Prostate gland (tissue), 2 donors: Measurements from ENCODE around the gene COMT. TPM values are rescaled to one million over a fixed set of nuclear protein-coding genes. Genes with fewer than 3 reads are reported as not detected.

Source experiments
- DNase-seq: peaks from one replicate; pipeline ENCODE4 v3.0.0-alpha.2; 2019; ENCODE audit warnings: low spot score
- H3K27ac ChIP-seq, 2 donors: fragments of 200-600 bp; sonication (generic); 2 replicates each; pipeline ENCODE4 v1.5.1; 2017 to 2019
- H3K27me3 ChIP-seq: fragments of 200-600 bp; sonication (generic); replicated peaks from 2 replicates; pipeline ENCODE4 v1.5.1; 2019; ENCODE audit not compliant: insufficient read depth
- H3K36me3 ChIP-seq, 2 donors: fragments of 200-600 bp; sonication (generic); 1 replicate in 1 of 2; 2 replicates in 1 of 2; pipeline versions ENCODE4 v1.5.1 to v1.8.1; 2017 to 2019
- H3K4me1 ChIP-seq: fragments of 200-600 bp; sonication (generic); replicated peaks from 2 replicates; pipeline ENCODE4 v1.5.1; 2019
- H3K4me3 ChIP-seq, 2 donors: fragments of 200-600 bp; sonication (generic); 2 replicates each; pipeline ENCODE4 v1.5.1; 2017 to 2019
- H3K9me3 ChIP-seq: fragments of 200-600 bp; sonication (generic); 2 replicates; pipeline ENCODE4 v1.5.1; 2017
- POLR2A ChIP-seq: fragments of 450-650 bp; IDR thresholded peaks from one replicate; pipeline ENCODE4 v1.6.1; 2016; ENCODE audit warnings: antibody characterized with exemption, mild to moderate bottlenecking
- POLR2AphosphoS5 ChIP-seq: sonication (generic); formaldehyde crosslinking; IDR thresholded peaks from one replicate; pipeline ENCODE4 v1.6.1; 2017; ENCODE audit warnings: antibody characterized with exemption
- WGBS: methylation state at CpG from one replicate; pipeline ENCODE4 v1.1.5; 2018; 5-methylcytosine and 5-hydroxymethylcytosine counted together
- intact Hi-C: fragments of 100-400 bp; cut with DNase I; formaldehyde crosslinking; loops from one replicate; pipeline ENCODE4 v1.14.2; 2022
- total RNA-seq, 2 donors: library from RNA; depleted of rRNA; stranded (reverse); fragments of >200 nt; gene quantifications; one replicate each; pipeline ENCODE4 v1.1.0, GENCODE V29; 2016
- TF ChIP-seq, protein P1 (sequence below), 4 experiments: fragments of 200-600 bp in 2 of 4; fragments of 450-650 bp in 2 of 4; sonication (generic) in 2 of 4; IDR thresholded peaks; 1 replicate in 3 of 4; 2 replicates in 1 of 4; pipeline ENCODE4 v1.5.1; 2016 to 2019; ENCODE audit warnings: antibody characterized with exemption in 4 of 4, mild to moderate bottlenecking in 2 of 4, moderate library complexity in 2 of 4

Gene COMT
- total RNA-seq, 2 donors from 2014 or later: 456 to 513 TPM

- H3K27ac ChIP-seq: no peak overlapping the region
- 74% methylated on average over 20 of the region's 20 CpGs for WGBS
- no peaks in the 10 kb centered on the region for H3K27me3 ChIP-seq
- no peaks in the 10 kb centered on the region for H3K9me3 ChIP-seq
- H3K4me3 ChIP-seq: no peak overlapping the region
- H3K4me1 ChIP-seq: no peaks in the 10 kb centered on the region
- intact Hi-C loops: no loop called here
- TF ChIP-seq, protein P1, sequence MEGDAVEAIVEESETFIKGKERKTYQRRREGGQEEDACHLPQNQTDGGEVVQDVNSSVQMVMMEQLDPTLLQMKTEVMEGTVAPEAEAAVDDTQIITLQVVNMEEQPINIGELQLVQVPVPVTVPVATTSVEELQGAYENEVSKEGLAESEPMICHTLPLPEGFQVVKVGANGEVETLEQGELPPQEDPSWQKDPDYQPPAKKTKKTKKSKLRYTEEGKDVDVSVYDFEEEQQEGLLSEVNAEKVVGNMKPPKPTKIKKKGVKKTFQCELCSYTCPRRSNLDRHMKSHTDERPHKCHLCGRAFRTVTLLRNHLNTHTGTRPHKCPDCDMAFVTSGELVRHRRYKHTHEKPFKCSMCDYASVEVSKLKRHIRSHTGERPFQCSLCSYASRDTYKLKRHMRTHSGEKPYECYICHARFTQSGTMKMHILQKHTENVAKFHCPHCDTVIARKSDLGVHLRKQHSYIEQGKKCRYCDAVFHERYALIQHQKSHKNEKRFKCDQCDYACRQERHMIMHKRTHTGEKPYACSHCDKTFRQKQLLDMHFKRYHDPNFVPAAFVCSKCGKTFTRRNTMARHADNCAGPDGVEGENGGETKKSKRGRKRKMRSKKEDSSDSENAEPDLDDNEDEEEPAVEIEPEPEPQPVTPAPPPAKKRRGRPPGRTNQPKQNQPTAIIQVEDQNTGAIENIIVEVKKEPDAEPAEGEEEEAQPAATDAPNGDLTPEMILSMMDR (IDR thresholded peaks at IDR 0.05): no peak
- TF ChIP-seq POLR2AphosphoS5 (no peak), POLR2A (no peak)
- no peak for DNase-seq
- H3K36me3 ChIP-seq: no peaks in the 10 kb centered on the region
These were observed 69.8 kb downstream of the COMT start for GRCh38 chr22:20011123-20011992.

- 89% methylated on average over 7 of the region's 7 CpGs for WGBS
- no peaks in the 10 kb centered on the region for H3K36me3 ChIP-seq
- intact Hi-C loops: no loop called here
- no peak for DNase-seq
- no peaks in the 10 kb centered on the region for H3K27me3 ChIP-seq
- no peak overlapping the region for H3K4me3 ChIP-seq
- H3K9me3 ChIP-seq: no peaks in the 10 kb centered on the region
- no peaks in the 10 kb centered on the region for H3K4me1 ChIP-seq
- TF ChIP-seq POLR2A (no peak), POLR2AphosphoS5 (no peak)
- TF ChIP-seq, protein P1 (IDR thresholded peaks at IDR 0.05): no peak
- H3K27ac ChIP-seq: no peak overlapping the region
These were observed 70.6 kb downstream of the COMT start for GRCh38 chr22:20011993-20012740.

DNA sequence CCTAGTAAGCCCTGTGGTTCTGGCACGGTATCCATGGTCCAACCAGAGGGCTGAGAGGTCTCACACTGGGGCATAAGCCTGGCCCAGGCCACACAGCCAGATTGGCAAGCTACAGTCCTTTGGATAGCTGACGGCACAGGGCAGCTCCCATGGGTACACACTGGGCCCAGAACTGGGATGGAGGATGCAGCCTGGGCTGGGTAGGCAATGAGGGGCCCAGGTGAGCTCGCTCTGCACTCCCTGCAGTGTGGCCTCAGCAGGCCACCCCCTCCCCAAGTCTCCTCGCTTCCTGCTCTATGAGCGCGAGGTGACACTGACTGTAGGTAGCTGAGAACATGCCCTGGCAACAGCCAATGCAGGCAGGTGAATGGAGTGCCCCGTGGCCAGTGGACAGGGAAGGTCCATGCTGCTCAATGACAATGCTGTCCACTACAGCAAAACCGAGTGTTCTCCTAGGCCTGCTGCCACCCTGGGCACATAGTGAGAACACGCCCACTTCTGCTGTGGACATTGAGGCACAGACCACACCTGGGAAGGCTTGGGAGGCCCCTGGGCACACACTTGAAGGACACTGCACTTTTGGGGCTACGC, 71.3 kb downstream of the COMT start:
- TF ChIP-seq POLR2AphosphoS5 (no peak), POLR2A (no peak)
- TF ChIP-seq, protein P1 (IDR thresholded peaks at IDR 0.05): no peak
- intact Hi-C loops: loop anchor here (1.0 kb wide), 1 partner anchor 43 kb away; no protein-coding TSS in a partner anchor
- 92% methylated on average over 9 of the region's 10 CpGs for WGBS
- Histone ChIP-seq H3K36me3 (no peaks in the 10 kb centered on the region), H3K9me3 (no peaks in the 10 kb centered on the region), H3K4me1 (no peaks in the 10 kb centered on the region), H3K27me3 (no peaks in the 10 kb centered on the region), H3K27ac (no peak overlapping the region), H3K4me3 (no peak overlapping the region)
- DNase-seq: no peak

- Histone ChIP-seq H3K4me1 (no peaks in the 10 kb centered on the region), H3K27ac (no peak overlapping the region), H3K36me3 (no peaks in the 10 kb centered on the region), H3K27me3 (no peaks in the 10 kb centered on the region), H3K4me3 (no peak overlapping the region), H3K9me3 (no peaks in the 10 kb centered on the region)
- TF ChIP-seq POLR2AphosphoS5: no peak
- TF ChIP-seq, protein P1 (IDR thresholded peaks at IDR 0.05): peak; percentile 57 to 81 (median 77)
- no peak for DNase-seq
- intact Hi-C loops: loop anchor here (1.0 kb wide), 1 partner anchor 43 kb away; no protein-coding TSS in a partner anchor
- 4% methylated on average over 8 of the region's 11 CpGs for whole genome bisulfite sequencing
These were observed 71.9 kb downstream of the COMT start for GRCh38 chr22:20013382-20013871.
